CD4-positive, alpha-beta T cell (primary cell): ENCODE measurements around the gene NFIA. TPM values are rescaled to one million over a fixed set of nuclear protein-coding genes. Genes with fewer than 3 reads are reported as not detected.

ENCODE experiments used
- ATAC-seq: fragments of 200-7000 bp; cut with Tn5 transposase; one replicate; pipeline ENCODE4 v1.10.0; 2022; ENCODE audit warnings: mild to moderate bottlenecking; ENCODE audit not compliant: poor library complexity
- CTCF ChIA-PET: fragments of 350-600 bp; sonication (Branson Sonifier 250); formaldehyde crosslinking; loops from one replicate; lab custom pipeline; 2021; ENCODE audit warnings: antibody characterized with exemption, inconsistent platforms; lab: Charles Lee
- POLR2A ChIA-PET: fragments of 350-600 bp; sonication (Branson Sonifier 250); formaldehyde crosslinking; loops from one replicate; lab custom pipeline; 2021; ENCODE audit warnings: antibody characterized with exemption, inconsistent platforms; lab: Charles Lee
- DNase-seq, 14 experiments: peaks; one replicate each; pipeline ENCODE4 v3.0.0-alpha.2; 2013 to 2020; ENCODE audit warnings: mixed read lengths in 2 of 14
- H3K27ac ChIP-seq, 2 donors: one replicate each; pipeline versions ENCODE4 v1.5.1 to v1.7.0; 2013; ENCODE audit warnings: low read length in 2 of 2, low read depth in 1 of 2, mild to moderate bottlenecking in 1 of 2
- H3K27me3 ChIP-seq, 2 experiments: 1 replicate in 1 of 2; 2 replicates in 1 of 2; pipeline versions ENCODE4 v1.6.1 to v1.7.0; 2013; ENCODE audit warnings: low read length in 2 of 2, control low read depth in 1 of 2, mild to moderate bottlenecking in 1 of 2, moderate library complexity in 1 of 2; ENCODE audit not compliant: insufficient read depth in 2 of 2, control insufficient read depth in 1 of 2
- H3K36me3 ChIP-seq: one replicate; pipeline ENCODE4 v1.6.1; 2013; ENCODE audit warnings: low read length, control low read depth; ENCODE audit not compliant: insufficient read depth
- H3K4me1 ChIP-seq: one replicate; pipeline ENCODE4 v1.6.1; 2013; ENCODE audit warnings: low read length, control low read depth; ENCODE audit not compliant: insufficient read depth
- H3K4me3 ChIP-seq: one replicate; pipeline ENCODE4 v1.5.1; 2013; ENCODE audit warnings: mild to moderate bottlenecking, low read length, moderate library complexity
- H3K9me3 ChIP-seq, 2 experiments: 1 replicate in 1 of 2; 2 replicates in 1 of 2; pipeline versions ENCODE4 v1.6.1 to v1.7.0; 2013; ENCODE audit warnings: low read length in 2 of 2, mild to moderate bottlenecking in 2 of 2, control low read depth in 1 of 2, moderate library complexity in 1 of 2; ENCODE audit not compliant: control insufficient read depth in 1 of 2, insufficient read depth in 1 of 2
- H3K27ac Mint-ChIP-seq: one replicate; pipeline ENCODE4 v1.8.0; 2020; ENCODE audit warnings: mixed read lengths
- H3K27me3 Mint-ChIP-seq: one replicate; pipeline ENCODE4 v1.8.0; 2021; ENCODE audit warnings: mixed read lengths
- H3K36me3 Mint-ChIP-seq: one replicate; pipeline ENCODE4 v1.8.0; 2021; ENCODE audit warnings: low read depth, mixed read lengths
- H3K4me1 Mint-ChIP-seq: one replicate; pipeline ENCODE4 v1.8.0; 2021; ENCODE audit warnings: low read depth, mixed read lengths
- H3K4me3 Mint-ChIP-seq: one replicate; pipeline ENCODE4 v1.8.0; 2020; ENCODE audit warnings: mild to moderate bottlenecking, mixed read lengths
- H3K9me3 Mint-ChIP-seq: one replicate; pipeline ENCODE4 v1.8.0; 2020; ENCODE audit warnings: mixed read lengths
- intact Hi-C, 2 experiments: fragments of 100-400 bp; cut with DNase I in 1 of 2; cut with micrococcal nuclease in 1 of 2; formaldehyde crosslinking; loops; one replicate each; pipeline versions ENCODE4 v1.15.1 to v1.9.0; 2023 to 2025; cut with DNase I, micrococcal nuclease
- total RNA-seq, 174 experiments: library from RNA in 2 of 174; stranded (reverse) in 2 of 174; gene quantifications; one replicate each; pipeline ENCODE4 v1.2.3 and lab custom pipeline; 2021 to 2026
- TF ChIP-seq, protein P1 (sequence below): fragments of 200-600 bp; IDR thresholded peaks from one replicate; pipeline ENCODE4 v1.8.0; 2022; ENCODE audit warnings: antibody characterized with exemption, mild to moderate bottlenecking

Gene NFIA
- total RNA-seq, 2 experiments from 2014 or later: 4.8 to 5.9 TPM

GRCh38 chr1:61496501-61496900 is 414.1 kb downstream of the NFIA start:
- H3K9me3 ChIP-seq: no peaks in the 10 kb centered on the region
- TF ChIP-seq, protein P1, sequence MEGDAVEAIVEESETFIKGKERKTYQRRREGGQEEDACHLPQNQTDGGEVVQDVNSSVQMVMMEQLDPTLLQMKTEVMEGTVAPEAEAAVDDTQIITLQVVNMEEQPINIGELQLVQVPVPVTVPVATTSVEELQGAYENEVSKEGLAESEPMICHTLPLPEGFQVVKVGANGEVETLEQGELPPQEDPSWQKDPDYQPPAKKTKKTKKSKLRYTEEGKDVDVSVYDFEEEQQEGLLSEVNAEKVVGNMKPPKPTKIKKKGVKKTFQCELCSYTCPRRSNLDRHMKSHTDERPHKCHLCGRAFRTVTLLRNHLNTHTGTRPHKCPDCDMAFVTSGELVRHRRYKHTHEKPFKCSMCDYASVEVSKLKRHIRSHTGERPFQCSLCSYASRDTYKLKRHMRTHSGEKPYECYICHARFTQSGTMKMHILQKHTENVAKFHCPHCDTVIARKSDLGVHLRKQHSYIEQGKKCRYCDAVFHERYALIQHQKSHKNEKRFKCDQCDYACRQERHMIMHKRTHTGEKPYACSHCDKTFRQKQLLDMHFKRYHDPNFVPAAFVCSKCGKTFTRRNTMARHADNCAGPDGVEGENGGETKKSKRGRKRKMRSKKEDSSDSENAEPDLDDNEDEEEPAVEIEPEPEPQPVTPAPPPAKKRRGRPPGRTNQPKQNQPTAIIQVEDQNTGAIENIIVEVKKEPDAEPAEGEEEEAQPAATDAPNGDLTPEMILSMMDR: no peak
- H3K27me3 ChIP-seq: peaks cover 0 to 2% of the 10 kb centered on the region in 2 experiments
- H3K4me3 ChIP-seq: no peak overlapping the region
- ATAC-seq (no peak), DNase-seq (no peak)
- H3K9me3 Mint-ChIP-seq: no peaks in the 10 kb centered on the region
- no peak overlapping the region for H3K27ac Mint-ChIP-seq
- H3K4me1 ChIP-seq: no peaks in the 10 kb centered on the region
- ChIA-PET CTCF (interaction anchor here (0.6 kb wide), 1 partner anchor 1093 kb away, joined by 3 read pairs; no protein-coding TSS in a partner anchor), POLR2A (no interaction called here)
- intact Hi-C loops: no loop called here
- no peak overlapping the region for H3K4me3 Mint-ChIP-seq
- H3K4me1 Mint-ChIP-seq: no peaks in the 10 kb centered on the region
- H3K36me3 Mint-ChIP-seq: no peaks in the 10 kb centered on the region
- H3K27me3 Mint-ChIP-seq: no peaks in the 10 kb centered on the region
- H3K27ac ChIP-seq: no peak overlapping the region
- H3K36me3 ChIP-seq: no peaks in the 10 kb centered on the region

DNA sequence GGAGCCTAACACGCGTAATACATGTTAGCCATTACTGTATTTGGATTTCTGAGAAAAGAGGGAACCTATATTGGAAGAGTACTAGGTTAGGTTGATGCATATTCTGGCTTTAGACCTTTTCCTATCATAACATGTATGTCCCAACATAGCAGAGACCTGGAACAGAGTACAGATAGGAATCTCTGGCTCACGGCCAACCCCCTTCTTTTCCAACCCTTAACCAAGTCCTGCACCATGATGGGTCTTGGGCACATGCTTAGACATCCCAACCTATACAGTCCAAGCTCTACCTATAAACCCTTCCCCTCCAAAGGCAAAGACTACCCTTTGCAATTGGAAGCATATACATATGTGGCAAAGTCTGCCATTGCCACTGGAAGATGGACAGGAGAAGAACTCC is 414.7 kb downstream of the NFIA start:
- CTCF ChIA-PET: no interaction called here
- no peaks in the 10 kb centered on the region for H3K9me3 Mint-ChIP-seq
- no peak overlapping the region for H3K4me3 Mint-ChIP-seq
- DNase-seq (no peak), ATAC-seq (no peak)
- Histone ChIP-seq H3K9me3 (no peaks in the 10 kb centered on the region), H3K36me3 (no peaks in the 10 kb centered on the region), H3K4me1 (no peaks in the 10 kb centered on the region), H3K4me3 (no peak overlapping the region), H3K27me3 (peaks cover 0 to 2% of the 10 kb centered on the region in 2 experiments), H3K27ac (no peak overlapping the region)
- POLR2A ChIA-PET: no interaction called here
- TF ChIP-seq, protein P1: no peak
- intact Hi-C loops: no loop called here
- H3K27me3 Mint-ChIP-seq: no peaks in the 10 kb centered on the region
- no peaks in the 10 kb centered on the region for H3K4me1 Mint-ChIP-seq
- no peak overlapping the region for H3K27ac Mint-ChIP-seq
- no peaks in the 10 kb centered on the region for H3K36me3 Mint-ChIP-seq

DNA sequence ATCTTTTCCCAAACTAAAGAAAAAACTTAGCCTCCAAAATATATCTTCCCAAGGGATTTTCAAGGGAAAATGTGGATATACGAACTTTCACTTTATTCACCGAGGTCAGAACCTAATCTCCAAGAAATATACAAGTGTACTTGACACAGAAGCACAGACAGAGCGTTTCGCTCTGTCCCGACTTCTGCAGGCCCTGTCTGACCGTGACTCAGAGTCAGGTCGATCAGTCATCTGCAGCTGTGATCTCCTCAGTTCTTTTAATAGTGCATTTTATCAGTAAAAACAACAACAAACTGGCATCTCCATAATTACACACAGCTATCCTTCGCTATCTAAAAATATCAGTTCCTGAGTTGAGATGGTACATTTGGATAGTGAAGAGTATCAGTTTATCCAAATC is 416.0 kb downstream of the NFIA start:
- Histone ChIP-seq H3K27ac (no peak overlapping the region), H3K9me3 (no peaks in the 10 kb centered on the region), H3K4me3 (no peak overlapping the region), H3K36me3 (no peaks in the 10 kb centered on the region), H3K4me1 (no peaks in the 10 kb centered on the region), H3K27me3 (peaks cover 0 to 2% of the 10 kb centered on the region in 2 experiments)
- no peak overlapping the region for H3K27ac Mint-ChIP-seq
- no peaks in the 10 kb centered on the region for H3K36me3 Mint-ChIP-seq
- TF ChIP-seq, protein P1: no peak
- DNase-seq (no peak), ATAC-seq (no peak)
- H3K4me3 Mint-ChIP-seq: no peak overlapping the region
- no peaks in the 10 kb centered on the region for H3K9me3 Mint-ChIP-seq
- peaks cover 6% of the 10 kb centered on the region for H3K27me3 Mint-ChIP-seq
- POLR2A ChIA-PET: no interaction called here
- no peaks in the 10 kb centered on the region for H3K4me1 Mint-ChIP-seq
- CTCF ChIA-PET: no interaction called here
- intact Hi-C loops: no loop called here
